Measurements from ENCODE around the gene SPACA7.

SPACA7 gene

GRCh38 chr13:112448621-112449544 lies 72.7 kb downstream of the SPACA7 start:
- no peak for DNase-seq (ENCODE audit: low read depth)

GRCh38 chr13:112449545-112449930 lies 73.4 kb downstream of the SPACA7 start:
- no peak for DNase-seq (ENCODE audit: low read depth)

- no peak for DNase-seq (ENCODE audit: low read depth)
Observed at GRCh38 chr13:112450118-112450903, 74.2 kb downstream of the SPACA7 start.

DNA sequence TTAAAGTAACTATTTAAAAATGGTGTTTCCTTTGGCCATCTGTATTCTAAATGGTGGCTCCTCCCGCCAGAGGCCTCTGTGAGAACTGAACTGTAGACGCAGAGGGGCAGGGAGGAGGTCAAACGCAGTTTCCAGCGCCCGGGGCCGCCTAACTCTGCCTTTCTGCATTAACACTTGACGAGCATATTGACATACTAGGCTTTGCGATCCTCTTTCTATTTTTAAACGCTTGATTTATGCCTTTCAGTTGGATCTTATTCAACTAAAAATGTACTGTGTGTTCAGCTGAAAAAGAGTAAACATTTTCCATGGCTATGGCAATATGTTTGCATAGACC lies 74.7 kb downstream of the SPACA7 start:
- no peak for DNase-seq (ENCODE audit: low read depth)

- no peak for DNase-seq (ENCODE audit: low read depth)
Observed at GRCh38 chr13:112451512-112452379, 75.6 kb downstream of the SPACA7 start.

GRCh38 chr13:112452380-112453206 lies 76.4 kb downstream of the SPACA7 start:
- DNase-seq (ENCODE audit: low read depth): no peak

DNA sequence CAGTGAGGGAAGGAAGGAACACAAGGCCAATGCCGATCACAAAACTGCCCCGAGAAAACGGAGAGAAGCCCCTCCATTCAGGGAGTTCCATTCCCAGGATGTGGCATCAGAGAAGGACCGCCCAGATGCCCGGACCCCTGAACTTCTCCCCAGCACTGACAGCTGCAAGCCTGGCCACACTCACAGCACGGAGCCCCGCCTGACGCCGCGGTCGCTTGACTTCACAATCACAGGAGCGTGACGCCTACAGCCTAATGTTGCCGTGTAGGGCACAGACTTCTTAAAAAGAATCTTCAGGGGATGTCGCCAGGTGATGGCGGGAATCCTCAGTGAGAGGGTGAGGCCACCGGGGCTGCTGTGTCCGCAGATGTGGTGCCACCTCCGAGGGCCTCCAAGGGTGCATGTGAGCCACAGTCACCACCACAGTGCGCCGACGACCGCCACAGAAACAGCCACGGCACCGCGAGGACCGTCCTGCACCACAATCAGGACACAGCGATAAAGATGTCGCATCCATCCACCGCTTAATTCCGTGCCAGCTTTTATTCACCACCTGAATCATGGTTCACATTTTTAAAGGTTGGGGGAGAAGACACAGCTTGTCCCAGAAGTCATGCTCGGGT lies 77.2 kb downstream of the SPACA7 start:
- no peak for DNase-seq (ENCODE audit: low read depth)

GRCh38 chr13:112453874-112454647 lies 77.9 kb downstream of the SPACA7 start:
- DNase-seq (ENCODE audit: low read depth): no peak

GRCh38 chr13:112454648-112455334 lies 78.6 kb downstream of the SPACA7 start:
- DNase-seq (ENCODE audit: low read depth): no peak

GRCh38 chr13:112455476-112456059 lies 79.4 kb downstream of the SPACA7 start:
- no peak for DNase-seq (ENCODE audit: low read depth)

DNA sequence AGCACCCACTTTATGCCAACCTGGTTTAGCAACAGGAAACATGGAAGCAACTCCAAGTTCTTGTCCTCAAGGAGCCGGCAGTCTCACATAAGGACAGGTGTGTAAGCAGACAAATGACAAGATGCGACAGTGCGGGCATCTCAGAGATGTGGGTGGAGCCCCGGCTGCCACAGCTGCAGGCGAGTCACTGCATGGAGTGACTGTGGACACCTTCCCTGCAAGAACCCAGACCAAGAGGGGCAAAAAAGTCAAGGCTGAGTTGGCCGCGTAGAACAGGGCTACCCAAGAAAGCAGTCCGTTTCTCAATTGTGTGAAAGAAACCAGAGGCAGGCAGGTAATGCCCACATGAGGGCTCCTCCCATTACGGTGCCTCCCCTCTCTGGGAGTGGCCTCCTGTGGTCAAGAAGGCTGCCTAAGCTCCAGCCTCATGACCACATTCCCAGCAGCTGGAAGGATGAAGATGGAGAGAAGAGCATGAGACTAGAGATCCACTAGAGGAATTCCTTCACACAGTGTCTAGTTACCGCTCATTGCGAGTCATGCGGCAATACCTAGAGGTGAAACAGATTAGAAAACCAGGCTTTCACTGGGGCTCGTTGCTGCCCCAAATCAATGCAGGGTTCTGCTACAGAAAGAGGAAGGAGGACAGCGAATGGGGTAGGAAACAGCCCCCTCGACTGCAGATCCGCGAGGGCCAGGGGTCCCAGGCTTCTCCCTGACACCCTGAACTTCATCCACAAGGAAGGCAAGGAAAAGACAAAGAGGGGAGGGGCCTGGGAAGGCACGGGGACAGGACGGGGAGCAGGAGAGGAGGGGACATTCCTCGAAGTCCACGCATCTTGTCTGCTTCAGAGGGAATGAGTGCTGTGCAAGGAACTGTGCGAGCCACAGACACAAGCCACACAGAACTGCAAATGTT lies 80.2 kb downstream of the SPACA7 start:
- no peak for DNase-seq (ENCODE audit: low read depth)

DNA sequence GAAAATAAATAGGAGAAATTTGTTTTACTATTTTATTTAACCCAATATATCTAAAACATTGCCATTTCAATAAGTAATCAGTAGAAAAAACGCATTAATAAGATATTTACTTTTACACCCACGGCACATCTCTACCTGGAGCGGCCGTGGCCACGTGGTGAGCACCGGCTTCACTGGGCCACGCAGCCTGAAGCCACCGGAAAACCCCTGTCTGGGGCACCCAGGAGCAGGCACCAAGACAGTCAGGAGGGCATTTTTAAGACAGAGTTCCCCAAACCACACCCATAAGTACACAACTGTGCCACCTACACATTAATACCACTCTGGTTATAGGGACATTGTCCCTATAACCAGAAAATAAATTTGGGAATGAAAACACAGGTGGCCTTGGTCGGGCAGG lies 80.9 kb downstream of the SPACA7 start:
- DNase-seq (ENCODE audit: low read depth): no peak

DNA sequence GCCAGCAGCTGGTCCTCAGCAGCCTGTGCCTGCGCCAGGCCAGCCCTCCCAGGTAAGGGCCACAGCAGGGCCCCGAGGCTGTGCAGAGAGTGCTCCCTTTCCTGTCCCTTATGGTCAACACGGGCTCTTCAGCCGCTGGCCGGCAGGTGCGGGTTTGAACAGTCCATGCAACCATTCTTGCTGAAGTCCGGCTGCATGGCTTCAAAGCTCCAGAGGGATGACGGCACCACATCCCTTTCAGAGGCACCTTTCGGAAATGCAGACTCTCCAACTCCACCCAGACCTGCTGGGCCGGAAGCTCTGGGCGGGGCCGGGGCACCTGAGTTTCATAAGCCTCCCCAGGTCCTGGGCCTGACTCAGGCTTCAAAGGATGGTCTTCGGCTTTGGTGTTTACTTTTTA lies 81.3 kb downstream of the SPACA7 start:
- DNase-seq (ENCODE audit: low read depth): no peak

DNA sequence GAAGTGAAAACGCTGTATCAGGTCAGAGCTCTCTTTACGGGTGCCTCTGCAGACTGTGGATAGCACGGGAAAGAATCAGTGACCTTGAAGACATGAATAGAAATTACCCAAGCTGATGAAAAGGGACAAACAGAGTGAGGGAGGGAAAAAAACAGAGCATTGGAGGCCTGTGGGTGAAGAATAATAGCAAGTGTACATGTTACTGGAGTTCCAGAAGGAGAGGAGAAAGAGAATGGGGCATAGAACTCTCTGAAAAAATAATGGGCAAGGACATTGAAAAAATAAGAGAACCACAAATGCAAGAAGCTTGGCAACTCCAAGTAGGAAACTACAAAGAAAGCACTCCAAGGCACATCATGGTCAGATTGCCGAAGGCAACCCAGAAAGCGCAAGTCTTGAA lies 86.3 kb downstream of the SPACA7 start:
- no peak for DNase-seq (ENCODE audit: low read depth)

GRCh38 chr13:112464720-112465119 lies 88.6 kb downstream of the SPACA7 start:
- no peak for DNase-seq (ENCODE audit: low read depth)

GRCh38 chr13:112465251-112466131 lies 89.3 kb downstream of the SPACA7 start:
- no peak for DNase-seq (ENCODE audit: low read depth)

Measured in T-helper 22 cell (primary cell).